ACC112 (cell line): Measurements from ENCODE around the gene COLEC11.
A peak's percentile ranks its signal among the peaks of the same experiment; 100 is the strongest.
"Not testable (repeated sequence)": the region's sequence is repeated elsewhere in the genome, so short reads cannot be mapped to it uniquely, and the experiment has no call there.

Experiments used
- H2AFZ ChIP-seq: fragments of 200-600 bp; sonication (generic); one replicate; pipeline ENCODE4 v1.6.0; 2017; ENCODE audit warnings: antibody characterized with exemption, low read length; ENCODE audit not compliant: unreplicated experiment
- H3K27ac ChIP-seq: fragments of 200-600 bp; sonication (generic); 2 replicates; pipeline ENCODE4 v1.5.1; 2014; ENCODE audit warnings: low read depth, mild to moderate bottlenecking, antibody characterized with exemption, low read length, moderate library complexity
- H3K27me3 ChIP-seq: fragments of 200-600 bp; sonication (generic); 2 replicates; pipeline ENCODE4 v1.6.1; 2014; ENCODE audit warnings: mild to moderate bottlenecking, antibody characterized with exemption, low read length, moderate library complexity, mixed read lengths; ENCODE audit not compliant: insufficient read depth
- H3K36me3 ChIP-seq: fragments of 200-600 bp; sonication (generic); 2 replicates; pipeline ENCODE4 v1.6.1; 2016; ENCODE audit warnings: mild to moderate bottlenecking, antibody characterized with exemption, low read length, moderate library complexity, mixed read lengths; ENCODE audit not compliant: insufficient read depth
- H3K4me1 ChIP-seq: fragments of 200-600 bp; sonication (generic); one replicate; pipeline ENCODE4 v1.6.1; 2016; ENCODE audit warnings: low read length, mixed read lengths; ENCODE audit not compliant: insufficient read depth, unreplicated experiment, control insufficient read depth
- H3K4me3 ChIP-seq: fragments of 200-600 bp; sonication (generic); 2 replicates; pipeline ENCODE4 v1.5.1; 2014; ENCODE audit warnings: mild to moderate bottlenecking, low read depth, low read length
- H3K79me2 ChIP-seq: fragments of 200-600 bp; sonication (generic); one replicate; pipeline ENCODE4 v1.6.0; 2016; ENCODE audit warnings: low read length; ENCODE audit not compliant: control insufficient read depth, unreplicated experiment, insufficient read depth

COLEC11 gene

GRCh38 chr2:3633982-3634595 lies 39.2 kb downstream of the COLEC11 start:
- H3K4me1 ChIP-seq, result no peaks in the 10 kb centered on the region
- peaks cover 30% of the 10 kb centered on the region for H3K27me3 ChIP-seq
- H3K27ac ChIP-seq, result no peak overlapping the region
- H3K36me3 ChIP-seq, result no peaks in the 10 kb centered on the region
- H3K4me3 ChIP-seq, result no peak overlapping the region
- H2AFZ ChIP-seq, result no peak overlapping the region
- no peaks in the 10 kb centered on the region for H3K79me2 ChIP-seq

GRCh38 chr2:3634596-3635121 lies 39.7 kb downstream of the COLEC11 start:
- Histone ChIP-seq H3K79me2 (no peaks in the 10 kb centered on the region), H3K4me3 (no peak overlapping the region), H3K4me1 (no peaks in the 10 kb centered on the region), H3K27me3 (peaks cover 30% of the 10 kb centered on the region), H3K36me3 (no peaks in the 10 kb centered on the region), H3K27ac (no peak overlapping the region), H2AFZ (no peak overlapping the region)

- Histone ChIP-seq H3K79me2 (no peaks in the 10 kb centered on the region), H3K27me3 (peaks cover 30% of the 10 kb centered on the region), H3K4me1 (no peaks in the 10 kb centered on the region), H2AFZ (no peak overlapping the region), H3K27ac (no peak overlapping the region), H3K36me3 (no peaks in the 10 kb centered on the region), H3K4me3 (peak overlapping the region; percentile 63)
Measured at GRCh38 chr2:3635171-3635974, 40.5 kb downstream of the COLEC11 start.

GRCh38 chr2:3635975-3636327 lies 41.0 kb downstream of the COLEC11 start:
- not testable (repeated sequence) for H3K79me2 ChIP-seq, H3K27ac ChIP-seq, H2AFZ ChIP-seq, H3K36me3 ChIP-seq, H3K4me1 ChIP-seq
- Histone ChIP-seq H3K27me3 (peaks cover 30% of the 10 kb centered on the region), H3K4me3 (peak overlapping the region; percentile 63)

DNA sequence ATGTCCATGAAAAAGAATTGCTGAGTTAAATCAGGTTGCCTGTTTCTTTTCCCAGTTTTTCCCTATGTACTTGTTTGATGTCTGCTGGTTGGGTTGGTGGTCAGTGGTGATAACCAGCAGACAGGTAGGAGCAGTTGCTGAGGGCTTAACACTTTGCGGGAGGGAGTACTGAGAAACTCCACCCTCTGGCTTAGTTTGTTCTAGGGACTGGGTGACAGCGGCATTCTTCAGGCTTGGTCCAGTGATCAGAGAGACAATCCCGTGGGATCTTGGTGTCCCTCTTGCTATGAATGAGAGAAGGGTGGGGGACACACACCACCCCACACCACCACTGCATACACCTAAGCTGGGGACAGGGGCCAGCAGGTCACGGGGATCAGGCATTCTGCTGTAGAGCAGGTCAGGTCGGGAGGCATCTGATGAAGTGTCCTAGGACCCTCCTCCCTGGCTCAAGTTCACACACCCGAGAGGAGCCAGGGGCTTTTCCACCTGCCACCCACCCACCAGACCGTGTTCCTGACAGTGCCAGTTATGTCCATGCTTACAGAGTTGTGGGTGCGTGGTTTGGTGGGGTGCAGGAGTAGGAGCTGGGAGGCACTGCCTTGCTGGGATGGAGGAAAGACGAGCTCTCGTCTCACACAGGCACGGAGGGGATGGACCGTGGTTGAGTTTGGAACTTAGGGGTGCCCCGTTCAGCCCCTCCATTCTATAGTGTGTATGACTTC lies 41.8 kb downstream of the COLEC11 start:
- Histone ChIP-seq H3K4me3 (no peak overlapping the region), H3K27me3 (peaks cover 30% of the 10 kb centered on the region), H3K4me1 (no peaks in the 10 kb centered on the region), H3K27ac (no peak overlapping the region), H3K79me2 (no peaks in the 10 kb centered on the region), H2AFZ (no peak overlapping the region), H3K36me3 (no peaks in the 10 kb centered on the region)

DNA sequence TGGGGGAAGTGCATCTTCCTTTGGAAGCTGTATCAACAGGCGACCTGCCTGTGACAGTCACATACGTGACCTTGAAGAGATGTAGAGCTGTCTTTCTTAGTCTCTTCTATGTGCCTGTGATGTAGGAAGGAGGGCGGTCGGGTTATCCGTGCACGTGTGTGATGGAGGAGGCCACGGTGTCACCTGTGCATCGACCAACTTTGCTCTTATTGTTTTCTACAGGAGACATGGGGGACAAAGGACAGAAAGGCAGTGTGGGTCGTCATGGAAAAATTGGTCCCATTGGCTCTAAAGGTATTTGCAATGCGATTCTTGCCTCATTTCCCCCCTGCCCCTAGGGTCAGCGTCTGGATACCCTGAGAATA lies 42.4 kb downstream of the COLEC11 start:
- H3K79me2 ChIP-seq, result no peaks in the 10 kb centered on the region

GRCh38 chr2:3637692-3638455 lies 43.0 kb downstream of the COLEC11 start:
- H3K4me3 ChIP-seq, result no peak overlapping the region
- H3K79me2 ChIP-seq, result no peaks in the 10 kb centered on the region
- H3K36me3 ChIP-seq, result no peaks in the 10 kb centered on the region
- no peak overlapping the region for H3K27ac ChIP-seq
- H3K27me3 ChIP-seq, result peaks cover 30% of the 10 kb centered on the region
- H3K4me1 ChIP-seq, result no peaks in the 10 kb centered on the region
- no peak overlapping the region for H2AFZ ChIP-seq

More for the DNA sequence above, 42.4 kb downstream of the COLEC11 start:
- H3K27me3 ChIP-seq, result peaks cover 30% of the 10 kb centered on the region
- H3K4me1 ChIP-seq, result no peaks in the 10 kb centered on the region
- H2AFZ ChIP-seq, result no peak overlapping the region
- no peak overlapping the region for H3K27ac ChIP-seq
- H3K36me3 ChIP-seq, result no peaks in the 10 kb centered on the region
- no peak overlapping the region for H3K4me3 ChIP-seq

- Histone ChIP-seq H3K79me2 (no peaks in the 10 kb centered on the region), H3K4me3 (no peak overlapping the region), H3K27ac (no peak overlapping the region), H2AFZ (no peak overlapping the region), H3K4me1 (no peaks in the 10 kb centered on the region), H3K36me3 (no peaks in the 10 kb centered on the region), H3K27me3 (peaks cover 30% of the 10 kb centered on the region)
Measured at GRCh38 chr2:3638456-3638810, 43.5 kb downstream of the COLEC11 start.

GRCh38 chr2:3639015-3639630 lies 44.2 kb downstream of the COLEC11 start:
- no peak overlapping the region for H3K4me3 ChIP-seq
- no peaks in the 10 kb centered on the region for H3K36me3 ChIP-seq
- no peak overlapping the region for H3K27ac ChIP-seq
- no peak overlapping the region for H2AFZ ChIP-seq
- no peaks in the 10 kb centered on the region for H3K4me1 ChIP-seq
- peaks cover 30% of the 10 kb centered on the region for H3K27me3 ChIP-seq
- H3K79me2 ChIP-seq, result no peaks in the 10 kb centered on the region

DNA sequence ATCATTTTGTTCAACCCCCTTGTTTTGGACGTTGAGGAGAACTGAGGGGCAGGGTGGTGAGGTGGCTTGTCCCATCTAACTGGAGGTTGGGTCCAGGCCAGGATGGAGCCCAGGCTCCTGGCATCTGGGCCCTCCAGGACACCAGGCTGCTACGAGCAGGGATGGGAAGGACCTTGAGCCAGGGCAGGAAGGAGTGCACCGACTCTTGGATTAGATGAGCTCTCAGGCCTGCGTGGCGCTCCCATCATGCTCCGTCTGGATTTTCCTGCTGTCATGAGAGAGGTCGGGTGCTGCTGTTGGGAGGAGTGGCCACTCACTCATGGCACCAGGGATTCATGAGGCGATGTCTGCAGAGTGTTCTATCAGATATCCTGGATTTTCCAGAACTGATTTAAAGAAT lies 44.7 kb downstream of the COLEC11 start:
- no peaks in the 10 kb centered on the region for H3K36me3 ChIP-seq
- H3K27me3 ChIP-seq, result peaks cover 30% of the 10 kb centered on the region
- no peak overlapping the region for H2AFZ ChIP-seq
- no peak overlapping the region for H3K4me3 ChIP-seq
- H3K4me1 ChIP-seq, result no peaks in the 10 kb centered on the region
- H3K79me2 ChIP-seq, result no peaks in the 10 kb centered on the region
- H3K27ac ChIP-seq, result no peak overlapping the region
